Measurements from ENCODE around the gene NCOA3. TPM values are rescaled to one million over a fixed set of nuclear protein-coding genes. Genes with fewer than 3 reads are reported as not detected.

Gene NCOA3
- total and polyA plus RNA-seq, 12 donors = 2.6 to 35.6 (median 22.2) TPM

- no peak for DNase-seq
- no peaks in the 10 kb centered on the region for H3K27me3 ChIP-seq
- H3K9me3 ChIP-seq (replicated peaks in 1 of 3) = no peaks in the 10 kb centered on the region
- 95 to 100% (median 97%) methylated on average over 1 of the region's 1 CpG for WGBS, 4 donors
- intact Hi-C loops (cut with DNase I) = loop anchor here in 1 of 2 donors (10.0 kb wide), 1 partner anchor 55 kb away; no protein-coding TSS in a partner anchor
- no peaks in the 10 kb centered on the region for H3K36me3 ChIP-seq (replicated peaks in 1 of 2)
- no peak for TF ChIP-seq POLR2A (IDR thresholded peaks at IDR 0.05)
- TF ChIP-seq, protein P1, sequence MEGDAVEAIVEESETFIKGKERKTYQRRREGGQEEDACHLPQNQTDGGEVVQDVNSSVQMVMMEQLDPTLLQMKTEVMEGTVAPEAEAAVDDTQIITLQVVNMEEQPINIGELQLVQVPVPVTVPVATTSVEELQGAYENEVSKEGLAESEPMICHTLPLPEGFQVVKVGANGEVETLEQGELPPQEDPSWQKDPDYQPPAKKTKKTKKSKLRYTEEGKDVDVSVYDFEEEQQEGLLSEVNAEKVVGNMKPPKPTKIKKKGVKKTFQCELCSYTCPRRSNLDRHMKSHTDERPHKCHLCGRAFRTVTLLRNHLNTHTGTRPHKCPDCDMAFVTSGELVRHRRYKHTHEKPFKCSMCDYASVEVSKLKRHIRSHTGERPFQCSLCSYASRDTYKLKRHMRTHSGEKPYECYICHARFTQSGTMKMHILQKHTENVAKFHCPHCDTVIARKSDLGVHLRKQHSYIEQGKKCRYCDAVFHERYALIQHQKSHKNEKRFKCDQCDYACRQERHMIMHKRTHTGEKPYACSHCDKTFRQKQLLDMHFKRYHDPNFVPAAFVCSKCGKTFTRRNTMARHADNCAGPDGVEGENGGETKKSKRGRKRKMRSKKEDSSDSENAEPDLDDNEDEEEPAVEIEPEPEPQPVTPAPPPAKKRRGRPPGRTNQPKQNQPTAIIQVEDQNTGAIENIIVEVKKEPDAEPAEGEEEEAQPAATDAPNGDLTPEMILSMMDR (IDR thresholded peaks at IDR 0.05) = no peak
- H3K4me1 ChIP-seq (replicated peaks in 1 of 2) = peaks cover 0 to 21% of the 10 kb centered on the region in 2 donors
- H3K4me3 ChIP-seq = no peak overlapping the region
- H3K27ac ChIP-seq = no peak overlapping the region
Observed at GRCh38 chr20:47509685-47510084, 8.0 kb downstream of the NCOA3 start.

GRCh38 chr20:47515843-47516242 is 14.2 kb downstream of the NCOA3 start:
- intact Hi-C loops (cut with DNase I) = no loop called here
- H3K36me3 ChIP-seq (replicated peaks in 1 of 2) = no peaks in the 10 kb centered on the region
- H3K4me3 ChIP-seq = no peak overlapping the region
- 90 to 100% (median 95%) methylated on average over 1 of the region's 1 CpG for WGBS, 4 donors
- peaks cover 0 to 2% of the 10 kb centered on the region in 2 donors for H3K4me1 ChIP-seq (replicated peaks in 1 of 2)
- DNase-seq = no peak
- no peak for TF ChIP-seq POLR2A (IDR thresholded peaks at IDR 0.05)
- TF ChIP-seq, protein P1 (IDR thresholded peaks at IDR 0.05) = no peak
- H3K9me3 ChIP-seq (replicated peaks in 1 of 3) = peaks cover 0 to 2% (median 0%) of the 10 kb centered on the region in 3 donors
- no peak overlapping the region for H3K27ac ChIP-seq
- H3K27me3 ChIP-seq = no peaks in the 10 kb centered on the region

GRCh38 chr20:47521059-47521808 is 19.5 kb downstream of the NCOA3 start:
- Histone ChIP-seq H3K4me3 (no peak overlapping the region), H3K9me3 (replicated peaks in 1 of 3) (peaks cover 0 to 4% (median 0%) of the 10 kb centered on the region in 3 donors), H3K36me3 (replicated peaks in 1 of 2) (no peaks in the 10 kb centered on the region), H3K27me3 (no peaks in the 10 kb centered on the region), H3K27ac (no peak overlapping the region), H3K4me1 (replicated peaks in 1 of 2) (peaks cover 0 to 9% of the 10 kb centered on the region in 2 donors)
- intact Hi-C loops (cut with DNase I) = no loop called here
- 97 to 99% (median 98%) methylated on average over 19 of the region's 19 CpGs for WGBS, 4 donors
- no peak for DNase-seq
- TF ChIP-seq, protein P1 (IDR thresholded peaks at IDR 0.05) = peak in 1 of 6 experiments; percentile 13
- TF ChIP-seq POLR2A (IDR thresholded peaks at IDR 0.05) = no peak

DNA sequence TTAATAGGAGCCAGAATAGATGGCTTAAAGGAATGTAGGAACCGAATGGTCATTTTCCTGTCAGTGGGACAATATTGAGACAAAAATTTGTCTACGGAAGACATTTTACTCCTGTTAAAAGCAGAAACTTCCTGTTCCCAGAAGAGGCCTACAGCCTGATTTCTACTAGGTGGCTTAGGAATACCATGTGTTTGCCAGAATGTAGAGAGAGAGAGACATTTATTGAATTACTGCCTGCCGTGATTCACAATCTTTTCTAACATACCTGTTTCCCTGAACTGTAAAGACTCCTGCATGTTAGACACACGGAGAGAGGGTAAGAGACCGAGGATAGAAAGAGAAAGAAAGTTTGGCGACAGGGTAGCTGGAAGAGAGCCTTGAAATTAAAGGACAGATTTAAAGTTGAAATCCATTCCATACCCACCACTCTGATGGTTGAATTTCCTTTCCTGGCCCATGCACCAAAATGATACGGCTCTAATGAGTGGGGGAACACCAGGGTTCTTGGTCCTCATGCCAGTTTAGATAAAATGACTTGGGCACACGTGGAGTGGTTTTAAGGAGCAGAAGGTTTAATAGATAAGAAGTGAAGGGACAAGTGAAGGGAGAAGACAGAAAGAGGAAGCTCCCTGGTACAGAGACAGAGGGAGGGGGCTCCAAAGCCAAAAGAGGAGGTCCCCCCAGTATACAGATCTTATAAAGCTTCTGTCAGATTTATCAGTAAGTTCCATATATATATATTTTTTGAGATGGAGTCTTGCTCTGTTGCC is 22.5 kb downstream of the NCOA3 start:
- Histone ChIP-seq H3K36me3 (replicated peaks in 1 of 2) (no peaks in the 10 kb centered on the region), H3K27me3 (no peaks in the 10 kb centered on the region), H3K27ac (peak overlapping the region in 1 of 5 donors; percentile 20), H3K4me3 (no peak overlapping the region), H3K4me1 (replicated peaks in 1 of 2) (peaks cover 0 to 9% of the 10 kb centered on the region in 2 donors), H3K9me3 (replicated peaks in 1 of 3) (peaks cover 0 to 4% (median 0%) of the 10 kb centered on the region in 3 donors)
- TF ChIP-seq POLR2A (IDR thresholded peaks at IDR 0.05) = no peak
- TF ChIP-seq, protein P1 (IDR thresholded peaks at IDR 0.05) = no peak
- 49 to 68% (median 65%) methylated on average over 8 of the region's 8 CpGs for WGBS, 4 donors
- intact Hi-C loops (cut with DNase I) = no loop called here
- no peak for DNase-seq

All from adrenal gland (tissue), 12 donors.